ENCODE results near the gene ASXL3.

Gene ASXL3

GRCh38 chr18:33670029-33670428, 92.0 kb downstream of the ASXL3 start:
- Histone ChIP-seq H3K36me3 (ENCODE audit: control insufficient read depth in 1 of 2, insufficient read depth in 2 of 2, low read length in 2 of 2) (peaks cover 0 to 2% of the 10 kb centered on the region in 2 experiments), H3K18ac (ENCODE audit: low read length) (no peak overlapping the region), H3K4me1 (ENCODE audit: control insufficient read depth in 1 of 2, insufficient read depth in 2 of 2, low read length in 2 of 2) (no peaks in the 10 kb centered on the region), H3K14ac (ENCODE audit: low read length) (no peak overlapping the region), H4K12ac (ENCODE audit: low read depth, low read length) (no peak overlapping the region), H3K9me3 (ENCODE audit: insufficient read depth, low read depth, low read length) (no peaks in the 10 kb centered on the region), H3K79me2 (ENCODE audit: control insufficient read depth, insufficient read depth, low read length, poor library complexity) (no peaks in the 10 kb centered on the region), H3K4ac (ENCODE audit: low read depth, low read length) (no peak overlapping the region), H3K9ac (ENCODE audit: low read length) (no peak overlapping the region), H3K4me2 (ENCODE audit: low read length) (no peak overlapping the region), H4K8ac (ENCODE audit: low read depth, low read length) (no peak overlapping the region), H3K27me3 (ENCODE audit: insufficient read depth, low read length) (no peaks in the 10 kb centered on the region), H3K23ac (ENCODE audit: low read length) (no peak overlapping the region), H2BK5ac (ENCODE audit: low read depth, low read length, poor library complexity) (no peak overlapping the region), H4K91ac (ENCODE audit: low read depth, low read length) (no peak overlapping the region), H3K27ac (ENCODE audit: low read depth, low read length) (no peak overlapping the region), H2BK12ac (ENCODE audit: low read length) (no peak overlapping the region), H3K79me1 (ENCODE audit: low read length) (no peaks in the 10 kb centered on the region), H2AK5ac (ENCODE audit: low read length) (no peak overlapping the region), H2AFZ (ENCODE audit: insufficient read depth, low read length, poor library complexity) (no peak overlapping the region), H2BK120ac (ENCODE audit: insufficient read depth, low read length, poor library complexity) (no peak overlapping the region), H3K4me3 (ENCODE audit: low read depth, low read length) (no peak overlapping the region)
- WGBS (ENCODE audit: extremely low coverage, insufficient coverage, insufficient read length), result no CpG with 5 or more reads among the region's 6 CpGs
- no peak for DNase-seq

GRCh38 chr18:33673689-33674088, 95.7 kb downstream of the ASXL3 start:
- H3K27ac ChIP-seq (ENCODE audit: low read depth, low read length), result no peak overlapping the region
- WGBS (ENCODE audit: extremely low coverage, insufficient coverage, insufficient read length), result no CpG with 5 or more reads among the region's 4 CpGs
- no peak overlapping the region for H3K4me3 ChIP-seq (ENCODE audit: low read depth, low read length)
- peaks cover 0 to 1% of the 10 kb centered on the region in 2 experiments for H3K4me1 ChIP-seq (ENCODE audit: control insufficient read depth in 1 of 2, insufficient read depth in 2 of 2, low read length in 2 of 2)
- H3K36me3 ChIP-seq (ENCODE audit: control insufficient read depth in 1 of 2, insufficient read depth in 2 of 2, low read length in 2 of 2), result peaks cover 0 to 2% of the 10 kb centered on the region in 2 experiments
- H2BK12ac ChIP-seq (ENCODE audit: low read length), result no peak overlapping the region
- H2BK120ac ChIP-seq (ENCODE audit: insufficient read depth, low read length, poor library complexity), result no peak overlapping the region
- no peak overlapping the region for H3K18ac ChIP-seq (ENCODE audit: low read length)
- H3K23ac ChIP-seq (ENCODE audit: low read length), result no peak overlapping the region
- H2BK5ac ChIP-seq (ENCODE audit: low read depth, low read length, poor library complexity), result no peak overlapping the region
- H3K4ac ChIP-seq (ENCODE audit: low read depth, low read length), result no peak overlapping the region
- H4K8ac ChIP-seq (ENCODE audit: low read depth, low read length), result no peak overlapping the region
- no peaks in the 10 kb centered on the region for H3K27me3 ChIP-seq (ENCODE audit: insufficient read depth, low read length)
- no peaks in the 10 kb centered on the region for H3K79me2 ChIP-seq (ENCODE audit: control insufficient read depth, insufficient read depth, low read length, poor library complexity)
- no peak for DNase-seq
- H4K91ac ChIP-seq (ENCODE audit: low read depth, low read length), result no peak overlapping the region
- H2AK5ac ChIP-seq (ENCODE audit: low read length), result no peak overlapping the region
- no peak overlapping the region for H3K14ac ChIP-seq (ENCODE audit: low read length)
- H3K9me3 ChIP-seq (ENCODE audit: insufficient read depth, low read depth, low read length), result no peaks in the 10 kb centered on the region
- H4K12ac ChIP-seq (ENCODE audit: low read depth, low read length), result no peak overlapping the region
- no peak overlapping the region for H3K9ac ChIP-seq (ENCODE audit: low read length)
- H2AFZ ChIP-seq (ENCODE audit: insufficient read depth, low read length, poor library complexity), result no peak overlapping the region
- H3K79me1 ChIP-seq (ENCODE audit: low read length), result no peaks in the 10 kb centered on the region
- H3K4me2 ChIP-seq (ENCODE audit: low read length), result no peak overlapping the region

GRCh38 chr18:33676593-33676992, 98.6 kb downstream of the ASXL3 start:
- Histone ChIP-seq H3K4me1 (ENCODE audit: control insufficient read depth in 1 of 2, insufficient read depth in 2 of 2, low read length in 2 of 2) (peaks cover 0 to 1% of the 10 kb centered on the region in 2 experiments), H3K27me3 (ENCODE audit: insufficient read depth, low read length) (no peaks in the 10 kb centered on the region), H2BK12ac (ENCODE audit: low read length) (no peak overlapping the region), H3K27ac (ENCODE audit: low read depth, low read length) (no peak overlapping the region), H4K12ac (ENCODE audit: low read depth, low read length) (no peak overlapping the region), H3K9ac (ENCODE audit: low read length) (no peak overlapping the region), H3K36me3 (ENCODE audit: control insufficient read depth in 1 of 2, insufficient read depth in 2 of 2, low read length in 2 of 2) (no peaks in the 10 kb centered on the region), H4K91ac (ENCODE audit: low read depth, low read length) (no peak overlapping the region), H2BK5ac (ENCODE audit: low read depth, low read length, poor library complexity) (no peak overlapping the region), H3K79me1 (ENCODE audit: low read length) (no peaks in the 10 kb centered on the region), H3K4me3 (ENCODE audit: low read depth, low read length) (no peak overlapping the region), H2AFZ (ENCODE audit: insufficient read depth, low read length, poor library complexity) (no peak overlapping the region), H3K18ac (ENCODE audit: low read length) (no peak overlapping the region), H3K79me2 (ENCODE audit: control insufficient read depth, insufficient read depth, low read length, poor library complexity) (no peaks in the 10 kb centered on the region), H3K4ac (ENCODE audit: low read depth, low read length) (no peak overlapping the region), H3K9me3 (ENCODE audit: insufficient read depth, low read depth, low read length) (no peaks in the 10 kb centered on the region), H2BK120ac (ENCODE audit: insufficient read depth, low read length, poor library complexity) (no peak overlapping the region), H3K14ac (ENCODE audit: low read length) (no peak overlapping the region), H4K8ac (ENCODE audit: low read depth, low read length) (no peak overlapping the region), H3K4me2 (ENCODE audit: low read length) (no peak overlapping the region), H3K23ac (ENCODE audit: low read length) (no peak overlapping the region), H2AK5ac (ENCODE audit: low read length) (no peak overlapping the region)
- no CpG with 5 or more reads among the region's 1 CpG for WGBS (ENCODE audit: extremely low coverage, insufficient coverage, insufficient read length)
- no peak for DNase-seq

- no peak overlapping the region for H3K18ac ChIP-seq (ENCODE audit: low read length)
- H3K4me2 ChIP-seq (ENCODE audit: low read length), result no peak overlapping the region
- H2BK12ac ChIP-seq (ENCODE audit: low read length), result no peak overlapping the region
- no peak overlapping the region for H3K4me3 ChIP-seq (ENCODE audit: low read depth, low read length)
- H3K27me3 ChIP-seq (ENCODE audit: insufficient read depth, low read length), result no peaks in the 10 kb centered on the region
- peaks cover 0 to 1% of the 10 kb centered on the region in 2 experiments for H3K4me1 ChIP-seq (ENCODE audit: control insufficient read depth in 1 of 2, insufficient read depth in 2 of 2, low read length in 2 of 2)
- H3K14ac ChIP-seq (ENCODE audit: low read length), result no peak overlapping the region
- no CpG with 5 or more reads among the region's 2 CpGs for WGBS (ENCODE audit: extremely low coverage, insufficient coverage, insufficient read length)
- no peaks in the 10 kb centered on the region for H3K79me1 ChIP-seq (ENCODE audit: low read length)
- no peak overlapping the region for H3K4ac ChIP-seq (ENCODE audit: low read depth, low read length)
- no peak overlapping the region for H3K27ac ChIP-seq (ENCODE audit: low read depth, low read length)
- H4K91ac ChIP-seq (ENCODE audit: low read depth, low read length), result no peak overlapping the region
- no peak overlapping the region for H3K9ac ChIP-seq (ENCODE audit: low read length)
- DNase-seq, result no peak
- H3K9me3 ChIP-seq (ENCODE audit: insufficient read depth, low read depth, low read length), result no peaks in the 10 kb centered on the region
- no peak overlapping the region for H2BK5ac ChIP-seq (ENCODE audit: low read depth, low read length, poor library complexity)
- H4K8ac ChIP-seq (ENCODE audit: low read depth, low read length), result no peak overlapping the region
- no peak overlapping the region for H3K23ac ChIP-seq (ENCODE audit: low read length)
- H2AK5ac ChIP-seq (ENCODE audit: low read length), result no peak overlapping the region
- no peaks in the 10 kb centered on the region for H3K79me2 ChIP-seq (ENCODE audit: control insufficient read depth, insufficient read depth, low read length, poor library complexity)
- H3K36me3 ChIP-seq (ENCODE audit: control insufficient read depth in 1 of 2, insufficient read depth in 2 of 2, low read length in 2 of 2), result no peaks in the 10 kb centered on the region
- H2AFZ ChIP-seq (ENCODE audit: insufficient read depth, low read length, poor library complexity), result no peak overlapping the region
- no peak overlapping the region for H2BK120ac ChIP-seq (ENCODE audit: insufficient read depth, low read length, poor library complexity)
- H4K12ac ChIP-seq (ENCODE audit: low read depth, low read length), result no peak overlapping the region
These were observed 99.9 kb downstream of the ASXL3 start for GRCh38 chr18:33677891-33678290.

All from trophoblast cell (in vitro differentiated cells and primary cell).